Measurements from ENCODE around the gene POLL.

GRCh38 chr10:101563007-101563406, 25.1 kb downstream of the POLL start:
- TF ChIP-seq CTCF (IDR thresholded peaks at IDR 0.05): no peak
- no peak for TF ChIP-seq POLR2A (IDR thresholded peaks at IDR 0.05; ENCODE audit: low read length)
- no peak for TF ChIP-seq CEBPB (IDR thresholded peaks at IDR 0.05)
